ENCODE results near the gene MYL7. TPM values are rescaled to one million over a fixed set of nuclear protein-coding genes. Genes with fewer than 3 reads are reported as not detected.

The MYL7 gene, protein sequence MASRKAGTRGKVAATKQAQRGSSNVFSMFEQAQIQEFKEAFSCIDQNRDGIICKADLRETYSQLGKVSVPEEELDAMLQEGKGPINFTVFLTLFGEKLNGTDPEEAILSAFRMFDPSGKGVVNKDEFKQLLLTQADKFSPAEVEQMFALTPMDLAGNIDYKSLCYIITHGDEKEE
- total RNA-seq = 13.0 TPM
- 10 to 100 TPM in 2 of 8 donors, 1 to 10 TPM in 5, under 1 TPM in 1; 0.70 to 12.9 (median 5.9) TPM for polyA plus RNA-seq (ENCODE audit: insufficient read depth in 1 of 8, insufficient read length in 8 of 8, low replicate concordance in 1 of 8)
- long read RNA-seq, donor 1, partial matches to known transcripts = 0 of 1 reads
- long read RNA-seq, donor 1, other reads (novel, unspliced or antisense) = 0 of 1 reads
- long read RNA-seq, donor 2 = 0 reads
- long read RNA-seq, donor 3, partial matches to known transcripts = 0 of 1 reads
- long read RNA-seq, donor 3, other reads (novel, unspliced or antisense) = 0 of 1 reads
- long read RNA-seq, donor 4 = 0 reads
- long read RNA-seq, donor 5 = 0 reads
- long read RNA-seq, donor 6, partial matches to known transcripts = 0 of 4 reads
- long read RNA-seq, donor 6, other reads (novel, unspliced or antisense) = 0 of 4 reads
- long read RNA-seq, donor 7 = 0 reads
- long read RNA-seq, donor 8 = 0 reads
- long read RNA-seq, donor 9 = 0 reads
- long read RNA-seq, donor 10, partial matches to known transcripts = 7 of 15 reads
- long read RNA-seq, donor 10, other reads (novel, unspliced or antisense) = 0 of 15 reads
- long read RNA-seq, donor 11 = 0 reads

GRCh38 chr7:44141221-44141850 lies at the start of gene MYL7:
MYL7 (minus strand) TSS chr7:44141332; CDS start chr7:44141305, 27 bp downstream.
- 49% methylated on average over 2 of the region's 6 CpGs for WGBS (ENCODE audit: insufficient coverage)
- no peak for DNase-seq

DNA sequence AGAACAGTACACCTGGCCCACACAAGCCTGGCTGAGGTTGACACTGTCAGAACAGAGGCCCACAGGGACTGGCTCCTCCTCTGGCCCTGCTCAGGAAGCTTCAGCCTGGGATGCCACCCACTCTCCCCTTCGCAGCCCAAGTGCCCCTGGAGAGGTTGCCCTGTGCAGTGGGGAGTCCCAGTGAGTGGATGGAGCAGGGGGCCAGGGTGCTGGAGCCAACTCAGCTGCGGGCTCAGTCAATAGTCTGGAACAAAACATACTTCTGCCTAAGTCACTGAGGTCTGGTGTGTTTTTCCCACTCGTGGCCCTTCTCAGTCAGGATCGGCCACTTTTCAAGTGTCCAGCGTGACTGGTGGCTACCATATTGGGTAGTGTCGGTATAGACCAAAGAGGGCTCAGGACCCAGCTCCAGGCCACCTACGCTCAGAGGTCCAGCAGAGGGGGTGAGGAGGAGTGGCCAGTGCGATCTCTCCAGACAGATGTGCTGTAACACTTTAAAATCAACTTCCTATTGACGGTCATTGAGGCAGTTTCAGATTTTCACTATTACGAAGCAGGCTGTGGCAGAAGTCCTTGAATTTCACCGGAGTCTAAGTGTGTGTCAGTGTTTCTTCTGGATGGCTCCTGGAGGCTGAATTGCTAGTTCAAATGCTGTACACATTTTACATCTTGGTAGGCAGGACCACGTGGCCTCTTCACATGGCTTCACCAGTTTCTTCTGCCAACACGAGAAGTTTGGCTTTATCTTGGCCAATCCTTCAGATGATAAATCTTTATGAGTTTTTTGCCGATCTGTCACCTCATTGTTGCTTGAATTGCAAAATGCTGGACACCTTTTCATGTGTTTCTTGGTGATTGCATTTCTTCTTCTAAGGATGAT lies 49.1 kb upstream of the MYL7 start:
- Histone ChIP-seq H3K36me3 (ENCODE audit: control insufficient read depth, insufficient read depth, low read length) (no peaks in the 10 kb centered on the region), H3K4me3 (ENCODE audit: low read length) (no peak overlapping the region), H3K4me1 (ENCODE audit: control insufficient read depth, insufficient read depth, low read length) (peaks cover 27% of the 10 kb centered on the region), H3K9me3 (replicated peaks; ENCODE audit: control insufficient read depth, low read depth, low read length) (no peaks in the 10 kb centered on the region), H3K27me3 (ENCODE audit: control insufficient read depth, insufficient read depth, low read length) (peaks cover 9% of the 10 kb centered on the region), H3K27ac (ENCODE audit: low read length) (no peak overlapping the region)
- no peak for DNase-seq
- WGBS (ENCODE audit: insufficient coverage) = 83% methylated on average over 9 of the region's 14 CpGs

More at GRCh38 chr7:44141221-44141850, at the start of gene MYL7:
- H3K36me3 ChIP-seq (ENCODE audit: control insufficient read depth, insufficient read depth, low read length) = no peaks in the 10 kb centered on the region
- peaks cover 38% of the 10 kb centered on the region for H3K4me1 ChIP-seq (ENCODE audit: control insufficient read depth, insufficient read depth, low read length)
- no peaks in the 10 kb centered on the region for H3K9me3 ChIP-seq (replicated peaks; ENCODE audit: control insufficient read depth, low read depth, low read length)
- peak within 1 kb of the TSS; percentile 13 for H3K27ac ChIP-seq (ENCODE audit: low read length)
- peaks cover 14% of the 10 kb centered on the region for H3K27me3 ChIP-seq (ENCODE audit: control insufficient read depth, insufficient read depth, low read length)
- no peak within 1 kb of the TSS for H3K4me3 ChIP-seq (ENCODE audit: low read length)

DNA sequence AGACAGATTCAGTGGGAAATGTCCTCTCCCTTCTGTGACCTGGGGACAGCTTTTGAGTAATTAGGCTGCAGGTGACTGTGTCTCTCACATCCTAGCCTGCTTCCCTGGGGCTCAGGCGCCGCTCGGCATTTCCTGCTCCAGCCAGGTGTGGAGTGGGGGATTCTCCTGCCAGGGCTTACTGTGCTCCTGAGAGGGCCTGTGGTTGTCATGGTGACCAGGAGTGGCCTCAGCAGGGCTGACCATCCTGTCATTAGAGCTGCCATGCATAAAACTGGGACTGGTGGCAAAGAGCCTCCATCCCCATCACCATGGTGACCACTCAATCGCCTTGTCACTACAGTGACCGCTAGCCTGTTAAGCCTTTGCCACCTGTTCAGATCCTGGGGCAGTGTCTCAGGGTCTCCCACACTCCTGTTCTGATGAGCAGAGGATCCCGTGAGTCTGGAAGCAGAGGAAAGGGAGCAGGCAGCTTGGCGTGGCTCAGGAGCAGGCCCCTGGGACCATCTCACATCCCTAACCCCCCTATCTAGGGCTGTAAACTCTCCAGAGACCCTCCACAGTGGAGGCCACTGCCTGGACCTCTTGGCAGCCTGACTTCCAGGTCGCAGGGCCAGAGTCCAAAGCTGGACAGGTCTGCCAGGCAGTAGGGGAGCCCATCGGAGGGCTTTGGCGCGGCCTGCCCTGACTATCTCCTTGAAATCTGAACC lies 48.3 kb upstream of the MYL7 start, which contains the start of gene GCK:
GCK (minus strand) TSS at position 154 of the 707 bp plus-strand sequence. CDS start 486 bp downstream, outside the sequence.
- Histone ChIP-seq H3K4me1 (ENCODE audit: control insufficient read depth, insufficient read depth, low read length) (peaks cover 33% of the 10 kb centered on the region), H3K9me3 (replicated peaks; ENCODE audit: control insufficient read depth, low read depth, low read length) (no peaks in the 10 kb centered on the region), H3K4me3 (ENCODE audit: low read length) (no peak within 1 kb of the TSS), H3K36me3 (ENCODE audit: control insufficient read depth, insufficient read depth, low read length) (no peaks in the 10 kb centered on the region), H3K27me3 (ENCODE audit: control insufficient read depth, insufficient read depth, low read length) (peaks cover 9% of the 10 kb centered on the region), H3K27ac (ENCODE audit: low read length) (peak within 1 kb of the TSS; percentile 31)
- 76% methylated on average over 10 of the region's 11 CpGs for WGBS (ENCODE audit: insufficient coverage)
- no peak for DNase-seq

GRCh38 chr7:44188480-44189225 lies 47.5 kb upstream of the MYL7 start:
- Histone ChIP-seq H3K36me3 (ENCODE audit: control insufficient read depth, insufficient read depth, low read length) (no peaks in the 10 kb centered on the region), H3K9me3 (replicated peaks; ENCODE audit: control insufficient read depth, low read depth, low read length) (no peaks in the 10 kb centered on the region), H3K27ac (ENCODE audit: low read length) (peak overlapping the region; percentile 31), H3K4me3 (ENCODE audit: low read length) (no peak overlapping the region), H3K4me1 (ENCODE audit: control insufficient read depth, insufficient read depth, low read length) (peaks cover 40% of the 10 kb centered on the region), H3K27me3 (ENCODE audit: control insufficient read depth, insufficient read depth, low read length) (peaks cover 9% of the 10 kb centered on the region)
- WGBS (ENCODE audit: insufficient coverage) = 68% methylated on average over 10 of the region's 16 CpGs
- DNase-seq = no peak

GRCh38 chr7:44187636-44188416 lies 46.7 kb upstream of the MYL7 start:
- Histone ChIP-seq H3K4me3 (ENCODE audit: low read length) (no peak overlapping the region), H3K9me3 (replicated peaks; ENCODE audit: control insufficient read depth, low read depth, low read length) (peaks cover 5% of the 10 kb centered on the region), H3K27me3 (ENCODE audit: control insufficient read depth, insufficient read depth, low read length) (peaks cover 13% of the 10 kb centered on the region), H3K36me3 (ENCODE audit: control insufficient read depth, insufficient read depth, low read length) (no peaks in the 10 kb centered on the region), H3K4me1 (ENCODE audit: control insufficient read depth, insufficient read depth, low read length) (peaks cover 43% of the 10 kb centered on the region), H3K27ac (ENCODE audit: low read length) (peak overlapping the region; percentile 31)
- peak; percentile 29 for DNase-seq
- 47% methylated on average over 8 of the region's 9 CpGs for WGBS (ENCODE audit: insufficient coverage)

GRCh38 chr7:44186736-44187135 lies 45.6 kb upstream of the MYL7 start:
- H3K27me3 ChIP-seq (ENCODE audit: control insufficient read depth, insufficient read depth, low read length) = peaks cover 13% of the 10 kb centered on the region
- WGBS (ENCODE audit: insufficient coverage) = 57% methylated on average over 3 of the region's 5 CpGs
- no peak overlapping the region for H3K4me3 ChIP-seq (ENCODE audit: low read length)
- DNase-seq = no peak
- H3K36me3 ChIP-seq (ENCODE audit: control insufficient read depth, insufficient read depth, low read length) = no peaks in the 10 kb centered on the region
- peaks cover 12% of the 10 kb centered on the region for H3K9me3 ChIP-seq (replicated peaks; ENCODE audit: control insufficient read depth, low read depth, low read length)
- H3K27ac ChIP-seq (ENCODE audit: low read length) = no peak overlapping the region
- peaks cover 43% of the 10 kb centered on the region for H3K4me1 ChIP-seq (ENCODE audit: control insufficient read depth, insufficient read depth, low read length)

- Histone ChIP-seq H3K27me3 (ENCODE audit: control insufficient read depth, insufficient read depth, low read length) (peaks cover 12% of the 10 kb centered on the region), H3K36me3 (ENCODE audit: control insufficient read depth, insufficient read depth, low read length) (no peaks in the 10 kb centered on the region), H3K4me1 (ENCODE audit: control insufficient read depth, insufficient read depth, low read length) (peaks cover 43% of the 10 kb centered on the region), H3K4me3 (ENCODE audit: low read length) (no peak overlapping the region), H3K27ac (ENCODE audit: low read length) (no peak overlapping the region), H3K9me3 (replicated peaks; ENCODE audit: control insufficient read depth, low read depth, low read length) (peaks cover 12% of the 10 kb centered on the region)
- 71% methylated on average over 5 of the region's 5 CpGs for WGBS (ENCODE audit: insufficient coverage)
- peak; percentile 16 for DNase-seq
These were observed 44.6 kb upstream of the MYL7 start for GRCh38 chr7:44185729-44186128.

GRCh38 chr7:44184873-44185446 lies 43.8 kb upstream of the MYL7 start:
- H3K27ac ChIP-seq (ENCODE audit: low read length) = peak overlapping the region; percentile 5
- H3K9me3 ChIP-seq (replicated peaks; ENCODE audit: control insufficient read depth, low read depth, low read length) = peaks cover 12% of the 10 kb centered on the region
- no peak overlapping the region for H3K4me3 ChIP-seq (ENCODE audit: low read length)
- no CpG with 5 or more reads among the region's 2 CpGs for WGBS (ENCODE audit: insufficient coverage)
- peaks cover 43% of the 10 kb centered on the region for H3K4me1 ChIP-seq (ENCODE audit: control insufficient read depth, insufficient read depth, low read length)
- H3K27me3 ChIP-seq (ENCODE audit: control insufficient read depth, insufficient read depth, low read length) = peaks cover 9% of the 10 kb centered on the region
- DNase-seq = no peak
- no peaks in the 10 kb centered on the region for H3K36me3 ChIP-seq (ENCODE audit: control insufficient read depth, insufficient read depth, low read length)

Measured in muscle of leg (tissue), 16 donors.